Mucosa of descending colon (tissue), 3 donors: Measurements from ENCODE around the gene MAPKBP1. TPM values are rescaled to one million over a fixed set of nuclear protein-coding genes. Genes with fewer than 3 reads are reported as not detected.
A peak's percentile ranks its signal among the peaks of the same experiment; 100 is the strongest.

Source experiments
- ATAC-seq: fragments of 200-7000 bp; cut with Tn5 transposase; one replicate; pipeline ENCODE4 v1.9.1; 2020; ENCODE audit warnings: mild to moderate bottlenecking, moderate library complexity
- DNase-seq, 3 donors: peaks; one replicate each; pipeline ENCODE4 v3.0.0-alpha.2; 2020
- H3K36me3 ChIP-seq: fragments of 200-600 bp; one replicate; pipeline ENCODE4 v1.8.0; 2021; ENCODE audit warnings: low read depth, mild to moderate bottlenecking
- H3K4me1 ChIP-seq: fragments of 200-600 bp; one replicate; pipeline ENCODE4 v1.8.0; 2021; ENCODE audit warnings: low read depth, mild to moderate bottlenecking
- H3K4me3 ChIP-seq: fragments of 200-600 bp; one replicate; pipeline ENCODE4 v1.8.0; 2021; ENCODE audit warnings: mild to moderate bottlenecking
- H3K9me3 ChIP-seq: fragments of 200-600 bp; one replicate; pipeline ENCODE4 v1.8.0; 2021; ENCODE audit warnings: mild to moderate bottlenecking
- CTCF ChIP-seq: fragments of 200-600 bp; IDR thresholded peaks from one replicate; pipeline ENCODE4 v1.8.0; 2022; ENCODE audit warnings: antibody characterized with exemption, mild to moderate bottlenecking
- intact Hi-C, 2 donors: fragments of 100-400 bp; cut with DNase I in 1 of 2; cut with micrococcal nuclease in 1 of 2; formaldehyde crosslinking; loops; one replicate each; pipeline versions ENCODE4 v1.11.0 to v1.11.1; 2022; cut with DNase I, micrococcal nuclease
- total RNA-seq, 3 donors: library from RNA; stranded (reverse); fragmentation: NEBNext Ultra II Directional in 2 of 3; extraction: Animal tissue kit (Norgen Biotek cat#: 25700) in 2 of 3; gene quantifications; one replicate each; pipeline versions ENCODE4 v1.2.1 to v1.2.4, GENCODE V29; 2021 to 2023
- donor health status: DM: no; HTN: no; CAD: no; lungs with moderate emphysema.
- donor health status: DM: no; HTN: no; CAD: no.
- donor health status: DM: no; HTN: yes; CAD: no.

MAPKBP1 gene
- total RNA-seq, 3 donors from 2014 or later, result 15.2 to 35.5 (median 16.0) TPM

DNA sequence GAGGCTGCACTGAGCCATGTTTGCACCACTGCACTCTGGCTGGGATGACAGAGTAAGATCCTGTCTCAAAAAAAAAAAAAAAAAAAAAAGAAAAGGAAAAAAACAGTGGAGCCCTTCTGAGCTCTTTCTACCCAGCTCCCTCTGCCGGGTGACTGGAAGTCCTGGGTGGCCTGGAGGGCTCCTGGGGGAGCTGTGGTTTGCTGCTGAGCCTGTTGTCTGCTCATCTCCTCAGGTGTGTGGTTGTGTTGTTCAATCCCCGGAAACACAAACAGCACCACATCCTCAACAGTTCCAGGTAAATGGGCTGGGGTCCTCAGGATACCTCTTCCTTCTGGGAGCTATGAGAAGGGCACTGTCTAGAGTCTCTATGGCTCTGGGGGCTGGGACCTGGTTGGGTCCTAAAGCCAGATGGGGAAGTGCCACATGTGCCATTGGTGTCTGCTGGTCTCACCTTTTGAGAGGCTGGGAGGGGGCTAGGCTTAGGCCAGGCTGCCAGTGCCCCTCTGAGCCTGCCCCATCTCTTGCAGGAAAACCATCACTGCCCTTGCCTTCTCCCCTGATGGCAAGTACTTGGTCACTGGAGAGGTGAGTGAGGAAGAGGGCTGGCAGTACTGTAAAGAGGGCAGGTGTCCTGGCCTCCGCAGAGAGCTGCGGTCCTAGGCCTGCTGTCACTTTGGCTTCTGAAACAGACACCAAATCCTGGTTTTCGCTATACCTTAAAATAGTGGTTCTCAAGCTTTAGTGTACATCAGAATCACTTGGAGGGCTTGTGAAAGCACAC is 36.6 kb downstream of the MAPKBP1 start:
- no peaks in the 10 kb centered on the region for H3K9me3 ChIP-seq
- H3K4me3 ChIP-seq, result no peak overlapping the region
- intact Hi-C loops, result loop anchor here (5.0 kb wide), 2 partner anchors 39 to 254 kb away; partner anchors contain the start of genes MAPKBP1 (in 2 of the 2) and TYRO3 (in 1 of the 2)
- no peaks in the 10 kb centered on the region for H3K36me3 ChIP-seq
- TF ChIP-seq CTCF, result no peak
- no peaks in the 10 kb centered on the region for H3K4me1 ChIP-seq
- DNase-seq (no peak), ATAC-seq (no peak)

DNA sequence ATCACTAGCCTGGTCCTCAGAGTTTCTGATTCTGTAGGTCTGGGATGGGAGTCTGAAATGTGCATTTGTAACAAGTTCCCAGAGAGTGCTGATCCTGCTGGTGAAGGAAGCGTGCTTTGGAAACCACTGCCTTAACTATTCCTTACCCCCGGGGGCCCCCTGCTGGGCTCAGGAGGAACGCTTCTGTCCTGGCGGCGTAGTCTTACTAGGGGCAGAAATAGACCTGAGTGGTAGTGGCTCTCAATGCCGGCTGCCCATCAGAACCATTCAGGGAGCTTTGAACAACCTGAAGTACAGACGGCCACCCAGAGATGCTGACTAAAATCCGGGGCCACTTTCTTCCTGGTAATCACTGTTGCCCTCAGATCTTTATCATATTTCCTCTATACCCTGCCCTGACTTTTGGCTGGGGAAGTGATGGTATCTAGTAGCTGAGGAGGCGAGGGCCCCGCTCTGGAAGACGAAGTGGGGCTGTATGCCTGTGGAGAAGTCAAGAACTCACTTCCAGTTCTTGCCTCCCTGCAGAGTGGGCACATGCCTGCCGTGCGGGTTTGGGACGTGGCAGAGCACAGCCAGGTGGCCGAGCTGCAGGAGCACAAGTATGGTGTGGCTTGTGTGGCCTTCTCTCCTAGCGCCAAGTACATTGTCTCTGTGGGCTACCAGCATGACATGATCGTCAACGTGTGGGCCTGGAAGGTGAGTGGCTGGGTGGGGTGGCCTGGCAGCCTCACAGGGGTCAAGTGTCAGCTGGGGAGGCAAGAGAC is 37.3 kb downstream of the MAPKBP1 start:
- no peaks in the 10 kb centered on the region for H3K9me3 ChIP-seq
- no peak overlapping the region for H3K4me3 ChIP-seq
- peak; percentile 96 for ATAC-seq
- H3K4me1 ChIP-seq, result no peaks in the 10 kb centered on the region
- no peaks in the 10 kb centered on the region for H3K36me3 ChIP-seq
- peak; percentile 78 for TF ChIP-seq CTCF
- DNase-seq, result peak; percentile 76 to 91 (median 88)
- intact Hi-C loops, result loop anchor here (5.0 kb wide), 2 partner anchors 39 to 254 kb away; partner anchors contain the start of genes MAPKBP1 (in 2 of the 2) and TYRO3 (in 1 of the 2)

DNA sequence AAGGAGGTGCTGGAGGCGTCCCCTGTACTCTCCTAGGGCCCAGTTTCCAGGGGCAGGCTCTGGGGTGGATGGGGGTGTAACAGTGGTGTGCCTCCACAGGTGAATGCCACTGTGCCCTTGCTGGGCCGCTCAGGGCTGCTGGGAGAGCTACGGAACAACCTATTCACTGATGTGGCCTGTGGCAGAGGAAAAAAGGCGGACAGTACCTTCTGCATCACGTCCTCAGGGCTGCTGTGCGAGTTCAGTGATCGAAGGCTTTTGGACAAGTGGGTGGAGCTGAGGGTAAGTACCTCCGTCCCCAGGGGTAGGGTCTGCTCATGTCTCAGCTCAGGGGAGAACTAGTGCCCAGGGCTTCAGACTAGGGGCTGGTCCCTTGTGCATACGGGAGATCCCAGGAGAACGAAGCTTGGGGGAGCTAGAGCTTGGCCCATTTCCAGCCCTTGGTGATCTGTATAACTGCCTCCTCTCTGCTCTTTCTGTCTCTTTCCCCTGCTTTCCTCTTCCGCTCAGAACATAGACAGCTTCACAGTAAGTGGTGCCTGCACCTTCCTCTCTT is 38.6 kb downstream of the MAPKBP1 start:
- H3K9me3 ChIP-seq, result no peaks in the 10 kb centered on the region
- H3K4me1 ChIP-seq, result no peaks in the 10 kb centered on the region
- intact Hi-C loops, result loop anchor here (5.0 kb wide), 2 partner anchors 41 to 256 kb away; partner anchors contain the start of genes MAPKBP1 (in 2 of the 2) and TYRO3 (in 1 of the 2)
- TF ChIP-seq CTCF, result no peak
- no peak overlapping the region for H3K4me3 ChIP-seq
- no peaks in the 10 kb centered on the region for H3K36me3 ChIP-seq
- DNase-seq (no peak), ATAC-seq (no peak)

DNA sequence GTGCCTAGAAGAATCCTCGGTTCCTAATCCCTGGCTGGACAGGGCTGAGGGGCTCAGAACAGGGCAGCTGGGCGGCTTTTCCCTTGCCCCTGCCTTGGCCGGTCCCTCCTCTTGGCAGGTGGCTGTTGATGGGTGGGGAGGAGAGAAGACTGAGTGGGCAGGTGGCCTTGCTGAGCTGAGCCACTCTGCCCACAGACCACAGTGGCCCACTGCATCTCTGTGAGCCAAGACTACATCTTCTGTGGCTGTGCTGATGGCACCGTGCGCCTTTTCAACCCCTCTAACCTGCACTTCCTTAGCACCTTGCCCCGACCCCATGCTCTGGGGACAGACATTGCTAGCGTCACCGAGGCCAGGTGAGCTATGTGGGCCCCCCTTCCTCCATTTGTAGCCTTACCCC is 39.1 kb downstream of the MAPKBP1 start:
- DNase-seq, result no peak
- ATAC-seq, result no peak
- intact Hi-C loops, result loop anchor here (5.0 kb wide), 2 partner anchors 41 to 256 kb away; partner anchors contain the start of genes MAPKBP1 (in 2 of the 2) and TYRO3 (in 1 of the 2)
- TF ChIP-seq CTCF, result no peak
- H3K36me3 ChIP-seq, result no peaks in the 10 kb centered on the region
- H3K9me3 ChIP-seq, result no peaks in the 10 kb centered on the region
- H3K4me1 ChIP-seq, result no peaks in the 10 kb centered on the region
- H3K4me3 ChIP-seq, result no peak overlapping the region

DNA sequence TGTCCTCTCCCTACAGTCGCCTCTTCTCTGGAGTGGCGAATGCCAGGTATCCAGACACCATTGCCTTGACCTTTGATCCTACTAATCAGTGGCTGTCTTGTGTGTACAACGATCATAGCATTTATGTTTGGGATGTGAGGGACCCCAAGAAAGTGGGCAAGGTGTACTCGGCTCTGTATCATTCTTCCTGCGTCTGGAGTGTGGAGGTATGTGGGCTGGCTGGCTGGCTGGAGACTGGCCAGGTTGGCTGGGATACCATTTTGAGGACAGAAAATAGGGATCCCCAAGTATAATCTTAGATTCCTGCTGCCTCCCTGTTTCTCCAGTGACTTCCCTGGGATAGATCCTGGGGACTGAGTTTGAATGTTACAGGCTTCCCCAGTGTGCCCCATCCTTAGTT is 40.2 kb downstream of the MAPKBP1 start:
- no peak for DNase-seq
- H3K4me1 ChIP-seq, result no peaks in the 10 kb centered on the region
- no peaks in the 10 kb centered on the region for H3K36me3 ChIP-seq
- no peak overlapping the region for H3K4me3 ChIP-seq
- intact Hi-C loops, result loop anchor here (5.0 kb wide), 2 partner anchors 42 to 257 kb away; partner anchors contain the start of genes MAPKBP1 (in 2 of the 2) and TYRO3 (in 1 of the 2)
- no peak for ATAC-seq
- TF ChIP-seq CTCF, result no peak
- no peaks in the 10 kb centered on the region for H3K9me3 ChIP-seq
